Activated CD4-positive, alpha-beta T cell treated with anti-CD3 and anti-CD28 coated beads, Interleukin-2, amount 50 U/mL, for 48 hours (primary cell): ENCODE data around the gene GTF2B.
"Not testable (repeated sequence)": the region's sequence is repeated elsewhere in the genome, so short reads cannot be mapped to it uniquely, and the experiment has no call there.

Experiments
- DNase-seq, 2 experiments: peaks; one replicate each; pipeline ENCODE4 v3.0.0-alpha.2; 2020

Gene GTF2B

DNA sequence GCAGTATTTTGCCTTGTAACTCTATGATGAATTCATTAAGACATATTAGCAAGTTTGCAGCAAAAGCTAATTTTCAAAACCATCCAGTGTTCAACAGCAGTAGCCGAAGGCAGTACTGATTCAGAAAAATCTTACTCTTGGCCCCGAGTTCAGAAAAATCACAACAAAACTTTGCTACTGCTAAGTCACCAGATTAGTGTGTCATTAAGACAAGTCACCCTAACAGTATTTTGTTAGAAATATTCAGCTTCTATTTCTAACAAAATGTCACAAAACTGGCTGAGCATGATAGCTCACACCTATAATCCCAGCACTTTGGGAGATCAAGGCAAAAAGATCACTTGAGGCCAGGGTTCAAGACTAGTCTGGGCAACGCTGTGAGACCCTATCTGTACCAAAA, 8.2 kb downstream of the GTF2B start:
- DNase-seq = no peak

DNA sequence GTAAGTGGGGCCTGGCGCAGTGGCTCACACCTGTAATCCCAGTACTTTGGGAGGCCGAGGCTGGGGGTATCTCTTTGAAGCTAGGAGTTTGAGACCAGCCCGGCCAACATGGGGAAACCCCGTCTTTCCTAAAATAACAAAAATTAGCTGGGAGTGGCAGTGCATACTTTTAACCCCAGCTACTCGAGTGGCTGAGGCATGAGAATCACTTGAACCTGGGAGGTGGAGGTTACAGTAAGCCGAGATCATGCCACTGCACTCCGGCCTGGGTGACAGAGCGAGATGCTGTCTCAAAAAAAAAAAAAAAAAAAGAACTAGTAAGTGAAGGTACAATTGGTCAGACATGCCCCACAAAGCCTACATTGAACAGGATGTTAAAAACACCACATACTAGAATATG, 10.7 kb downstream of the GTF2B start:
- DNase-seq = not testable (repeated sequence)

DNA sequence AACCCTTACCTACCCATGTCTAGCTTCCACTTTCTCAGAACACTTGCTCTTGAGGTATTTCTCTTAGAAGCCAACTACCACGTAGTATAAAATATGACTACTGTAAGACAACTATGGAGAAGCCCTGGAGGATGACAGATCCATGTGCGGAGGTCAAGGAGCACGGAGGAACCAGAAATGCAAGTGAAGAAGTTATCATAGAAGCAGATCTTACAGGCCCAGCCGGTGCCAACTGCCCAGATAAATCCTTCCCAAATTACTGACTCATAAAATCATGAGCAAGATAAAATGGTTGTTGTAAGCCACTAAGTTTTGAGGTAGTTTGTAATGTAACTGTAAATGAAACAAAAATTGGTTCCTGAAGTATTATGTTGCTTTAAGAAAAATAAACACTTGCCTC, 12.6 kb downstream of the GTF2B start:
- DNase-seq = no peak

DNA sequence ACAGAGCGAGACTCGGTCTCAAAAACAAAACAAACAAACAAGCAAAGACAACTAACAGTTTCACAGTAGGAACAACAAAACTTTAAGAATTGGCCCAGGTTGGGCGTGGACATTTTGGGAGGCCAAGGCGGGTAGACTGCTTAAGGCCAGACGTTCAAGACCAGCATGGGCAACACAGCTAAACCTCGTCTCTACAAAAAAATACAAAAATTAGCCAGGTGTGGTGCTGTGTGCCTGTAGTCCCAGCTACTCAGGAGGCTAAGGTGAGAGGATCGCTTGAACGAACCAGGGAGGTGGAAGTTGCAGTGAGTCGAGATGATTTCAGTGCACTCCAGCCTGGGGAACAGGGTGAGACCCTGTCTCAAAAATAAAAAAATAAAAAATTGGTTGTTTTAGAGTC, 13.5 kb downstream of the GTF2B start:
- DNase-seq = no peak

DNA sequence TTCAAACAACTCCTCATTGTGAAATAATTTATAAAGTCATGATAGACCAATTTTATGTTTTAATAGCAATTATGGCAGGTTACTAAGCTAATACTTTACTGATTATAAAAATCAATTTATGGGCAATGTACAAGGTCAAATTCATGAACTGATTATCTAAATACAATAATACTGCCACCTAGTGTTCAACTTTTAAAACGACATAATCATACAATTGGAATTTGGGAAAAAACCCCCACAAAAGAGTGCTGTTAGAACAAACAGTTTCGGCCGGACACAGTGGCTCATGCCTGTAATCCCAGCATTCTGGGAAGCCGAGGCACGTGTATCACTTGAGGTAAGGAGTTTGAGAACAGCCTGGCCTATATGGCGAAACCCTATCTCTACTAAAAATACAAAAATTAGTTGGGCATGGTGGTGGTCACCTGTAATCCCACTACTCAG, 14.0 kb downstream of the GTF2B start:
- no peak for DNase-seq

DNA sequence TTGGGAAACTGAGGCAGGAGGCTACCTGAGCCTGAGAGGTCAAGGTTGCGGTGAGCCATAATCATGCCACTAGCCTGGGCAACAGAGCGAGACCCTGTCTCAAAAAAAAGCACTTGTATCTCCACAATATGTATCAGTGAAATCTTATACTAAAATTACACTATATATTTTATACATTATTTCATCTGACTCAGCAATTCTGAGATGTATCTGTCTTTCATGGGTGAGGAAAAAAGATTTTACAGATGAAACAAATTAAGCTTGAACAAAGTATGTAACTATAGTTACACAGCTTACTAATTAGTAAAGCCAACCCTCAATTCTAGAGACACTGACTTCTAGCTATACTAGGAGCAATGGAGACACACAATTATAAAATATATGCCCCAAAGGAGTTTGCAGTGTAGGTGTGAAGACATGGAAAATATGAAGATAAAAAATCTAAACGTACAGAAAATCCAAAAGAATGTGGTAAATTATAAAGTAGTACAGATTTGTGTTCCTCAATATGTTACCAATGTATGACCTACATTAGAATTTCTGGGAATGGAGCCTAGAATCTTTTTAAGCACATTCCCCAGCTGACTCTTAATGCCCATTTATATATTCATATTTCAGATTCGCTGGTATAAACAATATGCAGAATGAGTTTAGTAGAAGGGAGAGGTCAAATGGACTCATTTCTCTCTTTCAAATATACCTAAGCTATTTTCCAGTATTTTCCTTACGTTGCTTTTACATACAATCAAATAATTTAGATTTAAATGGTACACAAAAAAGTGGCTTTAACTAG, 14.6 kb downstream of the GTF2B start:
- DNase-seq = no peak

DNA sequence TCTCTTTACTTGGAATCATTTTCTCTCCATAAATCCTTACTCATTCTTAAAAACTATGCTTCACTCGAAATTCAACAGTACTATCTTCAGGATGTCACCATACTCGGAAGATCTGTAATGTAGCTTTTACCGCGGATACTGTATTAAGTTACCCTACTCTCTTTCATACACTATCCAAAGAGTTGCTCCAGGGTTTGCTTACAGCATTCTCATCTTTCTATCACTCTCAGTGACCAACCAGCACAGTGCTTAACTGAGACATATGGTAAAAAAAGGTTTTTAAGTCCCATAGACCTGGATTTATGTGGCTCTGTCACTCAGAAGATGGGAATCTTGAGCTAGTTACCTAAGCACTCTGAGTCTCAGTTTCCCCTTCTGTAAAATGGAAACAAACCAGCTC, 15.8 kb downstream of the GTF2B start:
- DNase-seq = no peak

DNA sequence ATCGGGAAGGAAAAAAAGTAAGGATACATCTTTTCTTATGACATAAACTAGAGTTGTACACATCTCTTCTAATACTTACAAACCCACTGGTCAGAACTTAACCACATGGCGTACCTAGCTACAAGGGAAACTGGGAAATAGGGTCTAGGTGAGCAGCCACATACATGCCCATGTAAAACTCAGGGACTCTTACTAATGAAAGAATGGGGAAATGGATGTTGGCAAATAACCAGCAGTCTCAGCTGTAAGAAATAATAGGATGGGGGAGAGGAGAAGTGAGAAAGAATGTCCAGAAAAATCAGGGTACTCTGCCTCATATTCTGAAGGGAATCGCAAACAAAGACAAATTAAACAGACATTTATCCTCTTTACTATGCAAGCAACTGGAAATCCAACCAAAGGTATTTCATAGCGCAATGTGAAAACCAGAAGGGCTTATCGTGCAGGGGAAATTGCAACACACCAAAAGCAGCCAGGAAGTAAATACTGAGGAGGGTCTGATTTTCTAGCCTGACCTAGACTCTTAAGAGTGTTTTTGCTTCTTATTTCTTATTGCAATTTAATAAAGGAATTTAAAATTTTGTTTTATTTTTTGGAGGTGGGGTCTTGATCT, 17.5 kb downstream of the GTF2B start:
- no peak for DNase-seq

DNA sequence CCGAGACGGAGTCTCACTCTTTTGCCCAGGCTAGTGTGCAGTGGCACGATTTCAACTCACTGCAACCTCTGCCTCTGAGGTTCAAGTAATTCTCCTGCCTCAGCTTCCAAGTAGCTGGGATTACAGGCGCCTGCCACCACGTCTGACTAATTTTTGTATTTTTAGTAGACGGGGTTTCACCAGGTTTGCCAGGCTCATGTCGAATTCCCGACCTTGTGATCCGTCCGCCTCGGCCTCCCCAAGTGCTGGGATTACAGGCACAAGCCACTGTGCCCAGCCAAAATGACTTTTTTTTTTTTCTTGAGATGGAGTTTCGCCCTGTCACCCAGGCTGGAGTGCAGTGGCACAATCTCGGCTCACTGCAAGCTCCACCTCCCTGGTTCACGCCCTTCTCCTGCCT, 21.7 kb downstream of the GTF2B start:
- not testable (repeated sequence) for DNase-seq

DNA sequence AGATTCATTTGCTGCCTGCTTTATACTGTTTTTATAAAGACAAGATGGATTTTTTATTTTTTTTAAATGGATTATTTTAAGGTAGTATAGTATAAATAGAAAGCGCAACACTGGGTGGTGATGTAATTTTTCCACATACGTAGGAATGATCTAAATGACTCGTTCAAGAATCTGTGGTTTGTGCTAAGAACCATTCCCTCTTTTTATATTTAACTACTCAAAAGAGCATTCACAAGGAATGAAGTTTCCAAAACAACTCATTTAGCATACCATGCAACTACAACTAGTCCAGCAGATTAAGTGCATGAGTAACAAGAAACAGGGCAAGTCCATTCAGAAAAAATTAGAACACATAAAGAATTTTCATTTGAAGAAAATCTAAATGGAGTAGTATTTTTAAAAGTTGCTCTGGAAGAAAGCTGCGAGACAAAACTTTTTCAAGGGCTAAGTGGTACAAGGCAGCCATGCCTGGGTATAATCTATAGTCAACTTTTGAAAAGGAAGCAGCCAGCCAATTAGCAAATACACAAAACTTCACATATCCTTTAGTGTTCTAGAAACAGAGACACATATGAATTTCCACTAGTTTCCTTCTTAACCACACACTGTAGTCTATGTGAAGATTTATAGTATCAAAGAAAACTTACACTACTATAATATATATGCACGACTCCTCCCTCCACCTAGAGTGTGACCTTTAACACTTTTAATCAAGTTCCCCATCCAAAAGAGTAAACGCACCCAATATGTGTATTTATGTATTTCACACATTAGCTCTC, 23.4 kb downstream of the GTF2B start:
- DNase-seq = no peak

DNA sequence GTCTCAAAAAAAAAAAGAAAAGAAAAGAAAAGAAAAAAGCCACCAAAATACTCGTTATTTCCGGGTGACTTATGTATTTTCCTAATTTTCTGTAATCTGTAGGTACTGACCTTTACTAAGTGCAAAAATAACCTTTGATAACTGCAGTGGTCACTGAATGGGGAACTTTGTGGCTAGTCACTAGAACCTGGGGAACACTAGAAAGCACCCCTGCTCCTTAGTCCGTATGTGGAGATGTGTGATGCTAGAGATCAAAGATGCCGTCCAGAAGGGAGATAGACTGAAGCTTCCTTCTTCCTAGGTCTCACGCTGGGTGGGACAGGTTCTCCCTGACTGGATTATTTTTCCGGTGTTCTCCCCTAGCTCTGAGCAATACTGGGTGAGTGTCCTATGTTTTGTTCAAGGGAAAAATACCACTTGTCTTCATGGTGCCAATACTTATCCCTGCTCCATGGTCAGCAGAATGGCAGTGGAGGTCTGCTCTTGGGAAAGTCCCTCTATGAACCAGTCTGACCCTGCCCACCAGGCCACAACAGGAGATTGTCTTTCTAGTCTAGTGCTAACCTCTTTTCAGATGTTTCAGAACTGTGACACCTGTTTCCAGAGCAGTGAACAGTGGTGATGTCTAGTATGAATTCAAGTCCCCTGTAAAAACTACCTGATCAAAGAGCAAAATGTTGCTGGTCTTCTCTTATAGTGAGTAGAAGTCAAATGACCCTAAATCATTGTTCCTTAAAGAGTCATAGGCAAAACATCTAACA, 39.9 kb downstream of the GTF2B start:
- no peak for DNase-seq

DNA sequence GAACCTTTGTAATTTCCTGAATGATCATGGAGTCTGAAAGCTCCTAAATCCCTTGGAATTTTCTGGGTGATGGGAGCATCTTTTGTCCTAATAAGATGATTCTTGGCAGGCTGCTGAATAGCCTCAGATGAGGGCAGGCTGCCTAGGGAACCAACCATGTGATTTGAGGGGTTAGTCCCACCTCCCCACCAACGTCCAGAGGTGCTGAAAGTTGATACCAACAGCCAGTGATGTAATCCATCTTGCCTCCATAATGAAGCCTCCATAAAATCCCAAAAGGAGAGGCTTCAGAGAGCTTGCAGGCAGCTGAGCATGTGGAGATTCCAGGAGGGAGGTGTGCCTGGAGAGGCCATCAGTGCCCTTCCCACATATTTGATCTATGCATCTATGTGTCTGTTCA, 43.7 kb downstream of the GTF2B start:
- DNase-seq = no peak

DNA sequence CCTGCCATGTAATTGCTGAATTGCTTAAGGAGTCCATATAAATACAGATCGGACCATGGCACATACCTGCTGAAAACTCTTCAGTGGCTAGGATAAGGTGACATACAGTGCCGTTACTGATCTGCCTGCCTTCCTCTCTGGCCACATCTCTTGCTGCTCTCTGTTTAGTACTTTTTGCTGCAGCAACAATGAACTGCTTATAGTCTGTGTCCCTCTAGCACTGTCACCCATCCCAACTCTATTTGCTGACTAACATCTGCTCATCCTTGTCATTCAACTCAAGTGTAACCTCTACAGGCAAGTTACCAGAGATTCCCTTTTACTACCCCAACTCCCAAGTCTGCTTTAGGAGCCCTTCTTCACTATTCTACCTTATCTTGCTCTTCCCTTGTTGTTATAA, 65.6 kb downstream of the GTF2B start:
- DNase-seq = no peak

DNA sequence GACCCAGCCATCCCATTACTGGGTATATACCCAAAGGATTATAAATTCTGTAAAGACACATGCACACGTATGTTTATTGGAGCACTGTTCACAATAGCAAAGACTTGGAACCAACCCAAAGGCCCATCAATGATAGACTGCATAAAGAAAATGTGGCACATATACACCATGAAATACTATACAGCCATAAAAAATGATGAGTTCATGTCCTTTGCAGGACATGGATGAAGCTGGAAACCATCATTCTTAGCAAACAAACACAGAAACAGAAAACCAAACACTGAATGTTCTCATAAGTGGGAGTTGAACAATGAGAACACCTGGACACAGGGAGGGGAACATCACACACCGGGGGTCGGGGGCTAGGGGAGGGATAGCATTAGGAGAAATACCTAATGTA, 71.7 kb downstream of the GTF2B start:
- not testable (repeated sequence) for DNase-seq

DNA sequence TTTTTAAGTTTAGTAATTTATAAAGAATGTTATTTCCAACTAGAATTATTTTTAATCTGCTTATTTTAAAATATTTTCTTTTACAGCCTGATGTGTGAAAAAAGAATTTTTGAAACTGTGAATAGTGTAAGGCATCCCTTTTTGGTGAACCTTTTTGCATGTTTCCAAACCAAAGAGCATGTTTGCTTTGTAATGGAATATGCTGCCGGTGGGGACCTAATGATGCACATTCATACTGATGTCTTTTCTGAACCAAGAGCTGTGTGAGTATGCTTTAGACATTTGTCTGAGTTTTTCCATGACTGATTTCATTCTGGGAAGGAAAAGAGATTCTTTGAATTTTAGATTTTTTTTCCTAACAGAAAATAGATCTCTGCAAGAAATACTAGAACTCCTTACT, 77.9 kb downstream of the GTF2B start:
- no peak for DNase-seq

DNA sequence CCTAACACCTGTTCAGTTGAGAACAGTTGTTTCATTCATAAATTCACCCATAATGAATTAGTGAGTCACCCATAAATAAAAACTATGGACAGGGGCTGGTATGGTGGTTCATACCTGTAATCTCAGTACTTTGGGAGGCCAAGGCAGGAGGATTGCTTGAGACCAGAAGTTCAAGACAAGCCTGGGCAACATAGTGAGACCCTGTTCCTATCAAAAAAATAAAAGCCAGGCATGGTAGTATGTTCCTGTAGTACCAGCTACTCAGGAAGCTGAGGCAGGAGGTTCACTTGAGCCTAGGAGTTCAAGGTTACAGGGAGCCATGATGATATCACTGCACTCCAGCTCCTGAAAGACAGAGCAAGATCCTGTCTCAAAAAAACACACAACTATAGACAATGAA, 79.0 kb downstream of the GTF2B start:
- no peak for DNase-seq

DNA sequence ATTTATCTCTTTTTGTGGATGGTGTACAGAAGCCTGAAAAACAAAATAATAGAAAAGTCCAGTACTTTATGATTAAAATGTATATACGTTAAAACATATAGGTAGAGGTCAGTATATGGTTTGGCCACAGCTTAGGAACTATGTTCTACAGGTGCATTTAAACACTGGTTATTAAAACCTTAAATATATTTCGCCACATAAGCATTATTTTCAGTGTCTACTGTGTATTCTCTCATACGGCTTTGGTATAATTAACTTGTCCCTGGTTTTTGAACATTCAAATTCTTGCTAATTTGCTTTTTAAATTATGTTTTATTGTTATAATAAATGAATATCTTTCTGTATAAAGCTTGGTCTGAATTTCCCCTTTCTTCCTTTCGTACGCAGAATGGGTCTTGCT, 87.9 kb downstream of the GTF2B start:
- DNase-seq = no peak

DNA sequence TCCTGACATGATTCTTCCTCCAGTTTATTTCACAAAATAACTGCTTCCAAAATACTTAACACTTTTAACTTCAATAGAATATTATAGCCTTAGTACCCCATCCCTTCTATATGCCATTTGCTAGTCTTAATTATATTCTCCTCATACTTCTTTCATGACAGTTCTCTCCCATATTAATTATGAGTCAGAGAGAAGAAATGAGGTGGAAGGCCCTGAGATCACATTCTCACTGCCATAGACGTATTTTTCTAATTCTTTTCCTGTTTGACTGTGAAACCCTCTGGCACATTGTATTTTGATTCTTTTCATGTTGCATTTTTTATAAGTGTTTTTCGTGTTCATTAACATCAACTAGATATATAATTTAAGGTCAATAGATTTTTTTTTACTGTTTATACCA, 88.4 kb downstream of the GTF2B start:
- no peak for DNase-seq
